GM18951 (cell line): ENCODE results near the gene TSNAX.

Source experiments
- POLR2A ChIP-seq: IDR thresholded peaks from 4 replicates; pipeline ENCODE4 v1.6.1; 2011; ENCODE audit warnings: mild to moderate bottlenecking; ENCODE audit not compliant: insufficient read length, insufficient read depth; ENCODE audit errors: extremely low read depth
- in situ Hi-C: fragments of 300-500 bp; cut with MboI; formaldehyde crosslinking; loops from one replicate; pipeline ENCODE4 v1.12.0; 2022; ENCODE audit warnings: low sequenced_read_pairs, mixed read lengths, inconsistent platforms; ENCODE audit not compliant: unreplicated experiment

Gene TSNAX

DNA sequence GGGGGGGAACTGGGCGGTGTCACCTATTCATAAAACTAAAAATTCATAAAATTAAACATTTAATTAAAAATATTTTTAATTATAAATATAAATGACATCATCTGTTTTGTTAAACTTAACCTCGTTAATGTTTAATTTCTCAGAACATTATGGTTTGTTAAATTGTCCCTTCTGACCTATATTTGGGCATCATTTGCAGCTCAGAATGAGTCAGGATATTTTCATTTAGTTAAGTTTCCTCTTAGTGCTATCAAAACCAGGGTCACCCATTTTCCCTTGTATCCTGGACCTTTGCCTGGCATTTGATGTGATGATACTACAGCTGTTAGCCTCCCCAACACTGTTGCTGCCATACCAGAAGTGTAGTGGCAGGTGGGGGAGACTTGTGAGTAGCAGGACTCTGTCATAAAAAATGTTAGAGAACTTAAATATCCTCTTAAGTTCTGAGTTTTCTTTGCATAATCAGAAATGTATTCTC is 30.3 kb downstream of the TSNAX start:
- in situ Hi-C loops: no loop called here
- no peak for TF ChIP-seq POLR2A

DNA sequence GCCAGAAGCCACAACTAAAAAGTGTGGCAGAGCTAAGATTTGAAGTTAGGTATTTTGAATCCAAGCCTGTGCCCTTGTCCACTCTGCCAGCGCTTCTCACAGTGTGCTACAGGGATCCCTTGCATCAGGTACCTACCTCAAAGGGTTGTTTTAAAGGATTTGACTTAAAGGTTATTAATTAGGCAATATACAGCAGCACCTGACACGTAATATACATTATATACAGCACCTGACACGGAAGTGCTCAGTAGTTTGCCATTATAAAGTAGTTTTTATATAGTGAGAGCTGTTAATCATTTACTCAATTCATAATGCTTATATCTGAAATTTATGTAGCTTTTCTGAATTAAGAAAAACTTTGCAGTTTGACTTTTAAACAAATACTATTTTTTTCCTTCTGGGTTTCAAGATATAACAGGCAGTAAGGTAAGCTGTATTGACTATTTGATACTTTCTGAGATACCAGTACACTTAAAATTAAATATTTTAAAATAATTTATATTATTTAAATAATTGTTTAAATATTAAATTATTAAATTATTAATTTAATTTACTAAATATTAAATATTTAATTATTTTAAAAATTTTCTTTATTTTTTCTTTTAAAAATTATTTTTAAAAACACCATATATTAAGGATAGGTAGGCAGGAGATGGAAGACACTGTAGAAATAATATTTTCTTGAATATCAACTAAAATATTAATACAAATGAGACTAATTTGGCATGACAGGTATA is 33.3 kb downstream of the TSNAX start:
- no peak for TF ChIP-seq POLR2A
- in situ Hi-C loops: no loop called here

DNA sequence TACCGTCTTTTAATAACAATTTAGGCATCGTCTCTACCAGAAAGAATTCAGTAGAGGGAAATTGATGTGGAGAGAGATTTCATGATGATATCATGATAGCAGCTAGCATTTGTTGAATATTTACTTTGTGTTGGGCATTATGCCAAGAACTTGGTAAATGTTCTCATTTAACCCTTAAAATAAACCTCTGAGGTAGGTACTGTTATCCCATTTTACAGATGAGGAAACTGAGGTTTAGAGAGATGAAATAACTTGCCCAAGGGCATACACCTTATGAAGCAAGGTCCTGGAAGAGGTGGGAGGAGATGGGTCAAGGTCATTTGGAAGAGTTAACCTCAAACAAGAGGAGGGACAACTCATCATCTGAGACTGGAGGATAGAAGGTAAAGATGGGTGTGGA is 34.8 kb downstream of the TSNAX start:
- in situ Hi-C loops: no loop called here
- TF ChIP-seq POLR2A: no peak

DNA sequence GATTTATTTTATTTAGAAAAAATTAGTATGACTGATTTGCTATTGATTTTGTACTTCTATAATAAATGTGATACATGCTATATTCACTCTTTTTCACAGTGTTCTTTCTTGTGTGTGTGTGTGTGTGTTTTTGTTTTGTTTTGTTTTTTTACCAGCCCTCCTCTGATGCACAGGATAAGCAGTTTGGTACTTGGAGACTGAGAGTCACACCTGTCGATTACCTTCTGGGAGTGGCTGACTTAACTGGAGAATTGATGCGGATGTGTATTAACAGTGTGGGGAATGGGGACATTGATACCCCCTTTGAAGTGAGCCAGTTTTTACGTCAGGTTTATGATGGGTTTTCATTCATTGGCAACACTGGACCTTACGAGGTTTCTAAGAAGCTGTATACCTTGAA is 35.9 kb downstream of the TSNAX start:
- in situ Hi-C loops: no loop called here
- TF ChIP-seq POLR2A: no peak

DNA sequence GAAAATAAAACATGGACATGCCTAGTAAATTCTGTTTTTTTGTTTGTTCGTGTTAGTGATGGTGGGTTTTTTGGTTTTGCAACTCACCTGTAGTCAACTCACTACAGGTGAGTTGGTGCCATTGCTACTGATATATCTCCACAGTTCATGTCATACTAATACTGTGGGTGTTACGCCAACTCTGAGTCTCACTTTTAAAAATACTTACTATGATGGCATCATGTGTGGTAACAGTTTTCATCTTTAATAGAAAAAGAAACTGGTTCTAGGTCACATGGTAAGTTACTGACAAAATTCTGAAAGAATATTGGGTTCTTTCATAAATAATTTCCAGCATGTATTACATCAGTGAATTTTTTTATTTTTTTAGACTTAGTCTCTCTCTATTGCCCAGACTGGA is 38.0 kb downstream of the TSNAX start:
- in situ Hi-C loops: no loop called here
- TF ChIP-seq POLR2A: no peak

DNA sequence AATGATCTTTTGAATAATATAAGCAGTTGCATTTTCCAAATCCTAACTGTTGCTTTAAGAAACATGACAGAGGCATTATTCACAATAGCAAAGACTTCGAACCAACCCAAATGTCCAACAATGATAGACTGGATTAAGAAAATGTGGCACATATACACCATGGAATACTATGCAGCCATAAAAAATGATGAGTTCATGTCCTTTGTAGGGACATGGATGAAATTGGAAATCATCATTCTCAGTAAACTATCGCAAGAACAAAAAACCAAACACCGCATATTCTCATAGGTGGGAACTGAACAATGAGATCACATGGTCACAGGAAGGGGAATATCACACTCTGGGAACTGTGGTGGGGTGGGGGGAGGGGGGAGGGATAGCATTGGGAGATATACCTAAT is 41.8 kb downstream of the TSNAX start:
- in situ Hi-C loops: loop anchor here (10.0 kb wide), 1 partner anchor 215 kb away; no protein-coding TSS in a partner anchor

DNA sequence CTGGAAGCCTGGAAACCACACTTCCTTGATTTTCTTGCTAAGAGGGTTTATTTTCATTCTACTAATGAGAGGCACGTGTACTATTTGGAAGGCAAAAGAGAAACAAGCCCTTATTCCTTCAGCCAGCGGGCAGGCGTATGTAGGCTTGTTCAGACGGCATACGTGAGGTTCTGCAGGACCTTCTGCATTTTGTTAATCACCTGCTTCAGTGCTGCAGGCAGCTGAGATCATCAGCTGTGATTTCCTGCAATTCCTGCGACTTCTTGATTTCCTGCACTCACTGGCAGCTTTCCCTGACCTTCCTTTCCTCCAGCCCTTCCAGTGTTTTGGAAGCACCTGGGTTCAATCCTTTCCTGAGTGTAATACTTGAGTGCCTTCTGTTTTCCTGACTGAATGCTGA is 43.4 kb downstream of the TSNAX start:
- in situ Hi-C loops: loop anchor here (10.0 kb wide), 1 partner anchor 217 kb away; no protein-coding TSS in a partner anchor
- no peak for TF ChIP-seq POLR2A

DNA sequence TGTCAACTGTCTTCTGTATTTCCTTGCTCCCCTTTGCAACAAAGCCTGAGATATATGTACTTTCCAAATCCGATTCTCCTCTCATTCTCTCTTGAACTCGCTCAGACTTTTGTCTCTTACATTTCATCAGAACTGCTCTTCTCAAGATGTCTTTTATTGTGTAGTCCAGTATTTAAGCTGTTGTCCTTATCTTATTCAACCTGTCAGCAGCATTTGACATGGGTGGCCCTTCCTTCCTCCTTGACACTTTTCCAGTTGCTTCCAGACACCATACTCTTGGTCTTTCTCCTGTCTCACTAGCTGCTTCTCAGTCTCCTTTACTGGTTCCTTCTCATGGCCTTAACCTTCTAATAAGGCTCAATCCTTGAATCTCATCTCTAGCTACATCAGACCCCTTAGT is 47.0 kb downstream of the TSNAX start:
- TF ChIP-seq POLR2A: no peak
- in situ Hi-C loops: loop anchor here (10.0 kb wide), 1 partner anchor 221 kb away; no protein-coding TSS in a partner anchor

DNA sequence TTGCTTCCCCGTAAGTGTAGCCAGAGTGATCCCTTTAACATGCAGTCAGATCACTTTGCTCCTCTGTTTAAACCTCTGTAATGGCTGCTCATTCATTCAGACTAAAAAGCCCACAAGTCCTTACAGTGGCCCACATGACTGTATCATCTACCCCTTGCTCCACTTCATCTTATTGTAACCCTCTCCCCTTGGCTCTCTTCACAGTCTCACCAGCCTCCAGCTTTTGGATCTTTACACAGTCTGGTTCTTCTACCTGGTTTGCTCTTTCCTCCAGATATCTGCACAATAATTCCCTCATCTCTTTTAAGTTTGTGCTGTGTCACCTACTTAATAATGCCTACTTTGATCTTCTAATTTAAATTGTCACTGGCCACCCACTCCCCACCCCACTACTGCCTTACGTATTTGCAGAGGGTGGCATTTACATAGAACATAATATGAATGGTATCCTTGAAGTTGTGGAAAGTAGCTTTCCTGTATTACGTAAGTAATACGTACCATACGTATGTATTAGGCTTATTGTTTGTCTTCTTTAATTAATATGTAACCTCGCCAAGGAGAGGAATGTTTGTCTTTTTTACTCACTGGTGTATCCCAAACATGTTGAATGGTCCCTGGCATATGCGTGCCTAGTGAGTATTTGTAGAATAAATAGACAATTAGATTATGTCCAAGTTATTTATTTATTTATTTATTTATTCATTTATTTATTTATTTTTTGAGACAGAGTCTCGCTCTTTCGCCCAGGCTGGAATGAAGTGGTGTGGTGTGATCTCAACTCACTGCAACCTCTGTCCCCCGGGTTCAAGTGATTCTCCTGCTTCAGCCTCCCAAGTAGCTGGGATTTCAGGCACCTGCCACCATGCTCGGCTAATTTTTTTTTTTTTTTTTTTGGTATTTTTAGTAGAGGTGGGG is 48.6 kb downstream of the TSNAX start:
- no peak for TF ChIP-seq POLR2A
- in situ Hi-C loops: loop anchor here (10.0 kb wide), 1 partner anchor 222 kb away; no protein-coding TSS in a partner anchor

DNA sequence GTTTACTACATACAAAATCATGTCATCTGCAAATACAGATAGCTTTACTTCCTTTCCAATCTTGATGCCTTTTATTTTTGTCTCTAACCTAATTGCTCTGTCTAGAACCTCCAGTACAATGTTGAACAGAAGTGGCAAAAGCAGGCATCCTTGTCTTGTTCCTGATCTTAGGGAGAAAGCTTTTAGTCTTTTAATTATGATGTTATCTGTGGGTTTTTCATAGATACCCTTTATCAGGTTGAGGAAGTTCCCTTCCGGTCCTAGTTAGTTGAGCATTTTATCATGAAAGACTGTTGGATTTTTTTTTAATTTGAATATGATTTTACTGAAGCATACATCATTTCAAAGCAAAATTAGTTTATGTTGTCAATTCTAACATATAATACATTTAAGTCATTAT is 52.4 kb downstream of the TSNAX start:
- no peak for TF ChIP-seq POLR2A
- in situ Hi-C loops: no loop called here

DNA sequence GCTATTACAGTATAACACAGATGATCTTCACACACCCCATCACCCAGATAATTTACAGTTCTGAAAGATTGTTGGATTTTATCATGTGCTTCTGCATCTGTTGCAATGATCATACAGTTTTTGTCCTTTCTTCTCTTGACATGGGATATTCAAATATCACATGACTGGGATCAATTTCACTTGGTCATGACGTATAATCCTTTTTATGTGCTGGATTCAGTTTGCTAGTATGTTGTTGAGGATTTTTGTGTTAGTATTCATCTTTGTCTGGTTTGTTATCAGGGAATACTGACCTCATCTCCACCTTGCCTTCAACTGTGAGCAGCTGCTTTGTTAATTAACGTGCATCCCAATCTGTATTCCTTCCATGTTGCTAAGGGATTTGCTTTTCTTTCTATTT is 53.4 kb downstream of the TSNAX start:
- in situ Hi-C loops: no loop called here
- TF ChIP-seq POLR2A: no peak

DNA sequence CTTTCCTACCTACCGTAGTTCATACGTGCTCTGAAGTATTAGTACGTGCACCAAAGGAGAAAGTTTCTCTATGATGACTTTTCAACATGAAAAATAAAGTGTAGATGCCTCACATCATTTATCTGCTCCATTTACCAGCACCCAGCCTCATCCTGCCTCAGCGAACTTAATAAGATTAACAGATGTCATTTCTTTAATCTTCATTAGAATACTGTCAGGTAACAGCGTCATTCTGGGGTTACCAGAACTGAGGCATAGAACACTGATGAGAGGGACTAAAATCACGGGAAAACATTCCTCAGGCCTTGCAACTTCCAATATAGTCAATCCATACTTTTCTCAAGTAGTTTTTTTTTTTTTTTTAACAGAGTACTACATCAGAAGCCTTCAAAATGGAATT is 54.9 kb downstream of the TSNAX start:
- in situ Hi-C loops: no loop called here
- no peak for TF ChIP-seq POLR2A

DNA sequence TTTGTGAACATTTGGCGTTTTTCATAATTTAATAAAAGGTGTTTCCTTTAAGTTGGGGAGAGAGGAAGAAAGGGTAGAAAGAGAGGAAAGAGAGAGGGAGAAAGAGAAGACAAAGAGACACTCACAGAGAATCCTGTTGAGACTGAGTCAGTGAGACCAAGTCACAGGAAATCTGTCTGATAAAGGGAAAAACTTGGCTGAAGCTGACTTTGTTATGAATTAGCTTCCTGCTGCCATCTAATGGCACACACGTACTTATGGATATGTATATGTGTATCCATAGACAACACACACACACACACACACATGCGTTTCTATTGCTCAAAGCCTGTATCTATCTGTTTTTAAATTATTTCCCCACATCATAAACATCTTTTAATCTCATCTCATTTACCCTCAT is 55.6 kb downstream of the TSNAX start:
- in situ Hi-C loops: no loop called here
- no peak for TF ChIP-seq POLR2A

DNA sequence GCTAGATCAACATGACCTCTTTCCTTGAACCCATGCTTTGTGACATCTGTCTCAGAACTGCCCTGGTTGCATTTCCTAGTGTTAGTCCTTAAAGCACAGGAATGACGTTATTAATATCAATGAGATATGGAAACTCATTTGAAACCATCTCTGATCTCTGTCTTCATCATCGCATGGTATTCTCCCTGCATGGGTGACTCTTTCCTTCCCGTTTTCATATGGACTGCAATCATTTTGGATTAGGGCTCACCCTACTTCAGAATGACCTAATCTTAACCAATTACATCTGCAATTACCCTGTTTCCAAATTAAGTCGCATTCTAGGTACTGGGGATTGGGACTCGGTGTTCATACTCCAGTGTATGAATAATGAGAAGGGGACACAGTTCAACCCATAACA is 56.5 kb downstream of the TSNAX start:
- in situ Hi-C loops: no loop called here
- TF ChIP-seq POLR2A: no peak
